Measurements from ENCODE around the gene E2F8. TPM values are rescaled to one million over a fixed set of nuclear protein-coding genes. Genes with fewer than 3 reads are reported as not detected.
A peak's percentile ranks its signal among the peaks of the same experiment; 100 is the strongest.

Gene E2F8
- total RNA-seq, 1 experiment from 2014 or later = 19.5 TPM

DNA sequence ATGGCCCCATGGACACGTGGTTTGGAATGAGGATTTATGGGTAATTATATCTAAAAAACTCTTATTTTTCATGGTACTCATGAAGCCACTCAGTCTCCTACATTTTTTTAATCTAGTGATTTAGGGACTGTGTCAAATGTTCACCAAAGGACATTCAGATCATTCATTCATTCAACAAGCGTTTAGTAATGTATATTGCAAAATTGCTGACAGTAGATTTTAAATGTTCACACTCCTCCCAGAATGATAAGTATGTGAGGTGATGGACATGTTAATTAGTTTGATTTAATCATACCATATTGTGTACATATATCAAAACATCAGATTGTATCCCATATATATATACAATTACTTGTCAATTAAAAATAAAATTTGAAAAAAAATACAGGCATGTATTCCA lies 40.8 kb upstream of the E2F8 start:
- DNase-seq (ENCODE audit: low spot score) = no peak
- TF ChIP-seq, protein P1, sequence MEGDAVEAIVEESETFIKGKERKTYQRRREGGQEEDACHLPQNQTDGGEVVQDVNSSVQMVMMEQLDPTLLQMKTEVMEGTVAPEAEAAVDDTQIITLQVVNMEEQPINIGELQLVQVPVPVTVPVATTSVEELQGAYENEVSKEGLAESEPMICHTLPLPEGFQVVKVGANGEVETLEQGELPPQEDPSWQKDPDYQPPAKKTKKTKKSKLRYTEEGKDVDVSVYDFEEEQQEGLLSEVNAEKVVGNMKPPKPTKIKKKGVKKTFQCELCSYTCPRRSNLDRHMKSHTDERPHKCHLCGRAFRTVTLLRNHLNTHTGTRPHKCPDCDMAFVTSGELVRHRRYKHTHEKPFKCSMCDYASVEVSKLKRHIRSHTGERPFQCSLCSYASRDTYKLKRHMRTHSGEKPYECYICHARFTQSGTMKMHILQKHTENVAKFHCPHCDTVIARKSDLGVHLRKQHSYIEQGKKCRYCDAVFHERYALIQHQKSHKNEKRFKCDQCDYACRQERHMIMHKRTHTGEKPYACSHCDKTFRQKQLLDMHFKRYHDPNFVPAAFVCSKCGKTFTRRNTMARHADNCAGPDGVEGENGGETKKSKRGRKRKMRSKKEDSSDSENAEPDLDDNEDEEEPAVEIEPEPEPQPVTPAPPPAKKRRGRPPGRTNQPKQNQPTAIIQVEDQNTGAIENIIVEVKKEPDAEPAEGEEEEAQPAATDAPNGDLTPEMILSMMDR (conservative IDR thresholded peaks at IDR 0.05; ENCODE audit: low read depth, low read length) = no peak
- TF ChIP-seq EZH2 (IDR thresholded peaks at IDR 0.05; ENCODE audit: borderline replicate concordance, low read depth, low read length, poor library complexity, severe bottlenecking) = no peak
- ChIA-PET CTCF (interaction anchor here (0.7 kb wide), 1 partner anchor 622 kb away, joined by 11 read pairs; no protein-coding TSS in a partner anchor), POLR2A (ENCODE audit: low non-redundant PET) (no interaction called here)
- H3K4me3 ChIP-seq (ENCODE audit: low read depth, low read length, poor library complexity, severe bottlenecking) = no peak overlapping the region
- H3K4me1 ChIP-seq (ENCODE audit: insufficient read depth, low read length, poor library complexity, severe bottlenecking) = no peaks in the 10 kb centered on the region
- H3K27me3 ChIP-seq (replicated peaks; ENCODE audit: insufficient read depth, low read depth, low read length, poor library complexity) = no peaks in the 10 kb centered on the region
- no peak overlapping the region for H3K27ac ChIP-seq (ENCODE audit: low read depth, low read length, poor library complexity, severe bottlenecking)
- H3K9me3 ChIP-seq (ENCODE audit: low read depth, low read length, poor library complexity, severe bottlenecking) = no peaks in the 10 kb centered on the region
- BruUV-seq (replicated peaks) = no TSS peak
- intact Hi-C loops (cut with micrococcal nuclease; ENCODE audit: unreplicated experiment) = no loop called here
- no peaks in the 10 kb centered on the region for H3K36me3 ChIP-seq (ENCODE audit: insufficient read depth, low read length, poor library complexity, severe bottlenecking)

- POLR2A ChIA-PET (ENCODE audit: low non-redundant PET) = no interaction called here
- no peak for TF ChIP-seq EZH2 (IDR thresholded peaks at IDR 0.05; ENCODE audit: borderline replicate concordance, low read depth, low read length, poor library complexity, severe bottlenecking)
- TF ChIP-seq, protein P1 (conservative IDR thresholded peaks at IDR 0.05; ENCODE audit: low read depth, low read length) = no peak
- H3K9me3 ChIP-seq (ENCODE audit: low read depth, low read length, poor library complexity, severe bottlenecking) = no peaks in the 10 kb centered on the region
- peak; percentile 2 for DNase-seq (ENCODE audit: low spot score)
- no peaks in the 10 kb centered on the region for H3K27me3 ChIP-seq (replicated peaks; ENCODE audit: insufficient read depth, low read depth, low read length, poor library complexity)
- H3K36me3 ChIP-seq (ENCODE audit: insufficient read depth, low read length, poor library complexity, severe bottlenecking) = no peaks in the 10 kb centered on the region
- CTCF ChIA-PET = interaction anchor here (0.7 kb wide), 2 partner anchors 210 to 622 kb away, joined by 4 to 11 read pairs; no protein-coding TSS in a partner anchor
- H3K27ac ChIP-seq (ENCODE audit: low read depth, low read length, poor library complexity, severe bottlenecking) = no peak overlapping the region
- BruUV-seq (replicated peaks) = no TSS peak
- H3K4me3 ChIP-seq (ENCODE audit: low read depth, low read length, poor library complexity, severe bottlenecking) = no peak overlapping the region
- intact Hi-C loops (cut with micrococcal nuclease; ENCODE audit: unreplicated experiment) = no loop called here
- H3K4me1 ChIP-seq (ENCODE audit: insufficient read depth, low read length, poor library complexity, severe bottlenecking) = no peaks in the 10 kb centered on the region
Observed at GRCh38 chr11:19281041-19281440, 40.3 kb upstream of the E2F8 start.

GRCh38 chr11:19279451-19279850 lies 38.7 kb upstream of the E2F8 start:
- Histone ChIP-seq H3K4me1 (ENCODE audit: insufficient read depth, low read length, poor library complexity, severe bottlenecking) (no peaks in the 10 kb centered on the region), H3K27ac (ENCODE audit: low read depth, low read length, poor library complexity, severe bottlenecking) (no peak overlapping the region), H3K27me3 (replicated peaks; ENCODE audit: insufficient read depth, low read depth, low read length, poor library complexity) (no peaks in the 10 kb centered on the region), H3K4me3 (ENCODE audit: low read depth, low read length, poor library complexity, severe bottlenecking) (no peak overlapping the region), H3K36me3 (ENCODE audit: insufficient read depth, low read length, poor library complexity, severe bottlenecking) (no peaks in the 10 kb centered on the region), H3K9me3 (ENCODE audit: low read depth, low read length, poor library complexity, severe bottlenecking) (no peaks in the 10 kb centered on the region)
- BruUV-seq (replicated peaks) = no TSS peak
- POLR2A ChIA-PET (ENCODE audit: low non-redundant PET) = no interaction called here
- no peak for DNase-seq (ENCODE audit: low spot score)
- TF ChIP-seq EZH2 (IDR thresholded peaks at IDR 0.05; ENCODE audit: borderline replicate concordance, low read depth, low read length, poor library complexity, severe bottlenecking) = no peak
- TF ChIP-seq, protein P1 (conservative IDR thresholded peaks at IDR 0.05; ENCODE audit: low read depth, low read length) = 0 out of 2 replicates have a peak, but pooled peaks have one; percentile 15
- intact Hi-C loops (cut with micrococcal nuclease; ENCODE audit: unreplicated experiment) = no loop called here
- CTCF ChIA-PET = no interaction called here

Data from A673 (cell line).